DND-41 (cell line): ENCODE measurements around the gene MBD3L2.
"Not testable (repeated sequence)": the region's sequence is repeated elsewhere in the genome, so short reads cannot be mapped to it uniquely, and the experiment has no call there.

Experiments
- CTCF ChIP-seq: IDR thresholded peaks from 2 replicates; pipeline ENCODE4 v1.5.1; 2012; ENCODE audit warnings: borderline replicate concordance, low read length, moderate library complexity, mild to moderate bottlenecking; ENCODE audit not compliant: poor library complexity, severe bottlenecking; ENCODE audit errors: extremely low read depth
- EZH2 ChIP-seq: IDR thresholded peaks from 3 replicates; pipeline ENCODE4 v1.6.1; 2012; ENCODE audit warnings: borderline replicate concordance, low read depth, mild to moderate bottlenecking, moderate library complexity, low read length, inconsistent platforms; ENCODE audit not compliant: severe bottlenecking

GRCh38 chr19:7052896-7053295 is 3.8 kb downstream of the MBD3L2 start:
- TF ChIP-seq CTCF, EZH2: not testable (repeated sequence)
